Measurements from ENCODE around the gene PLEKHB1. TPM values are rescaled to one million over a fixed set of nuclear protein-coding genes. Genes with fewer than 3 reads are reported as not detected.
A peak's percentile ranks its signal among the peaks of the same experiment; 100 is the strongest.

Gene PLEKHB1
- total RNA-seq, 1 donor from 2014 or later, result 35.4 TPM

- ATAC-seq, result no peak
- intact Hi-C loops (cut with DNase I), result no loop called here
- Histone ChIP-seq H3K4me3 (no peak overlapping the region), H3K9me3 (no peaks in the 10 kb centered on the region), H3K27me3 (ENCODE audit: low read depth) (no peaks in the 10 kb centered on the region), H3K27ac (no peak overlapping the region), H3K36me3 (no peaks in the 10 kb centered on the region), H3K4me1 (no peaks in the 10 kb centered on the region)
- TF ChIP-seq CTCF (IDR thresholded peaks at IDR 0.05), result no peak
- no peak for DNase-seq
Observed at GRCh38 chr11:73612601-73613140, 33.7 kb upstream of the PLEKHB1 start.

GRCh38 chr11:73614591-73614990 is 31.8 kb upstream of the PLEKHB1 start:
- Histone ChIP-seq H3K4me3 (no peak overlapping the region), H3K4me1 (no peaks in the 10 kb centered on the region), H3K27me3 (ENCODE audit: low read depth) (no peaks in the 10 kb centered on the region), H3K36me3 (no peaks in the 10 kb centered on the region), H3K9me3 (no peaks in the 10 kb centered on the region), H3K27ac (no peak overlapping the region)
- no peak for ATAC-seq
- no peak for DNase-seq
- TF ChIP-seq CTCF (IDR thresholded peaks at IDR 0.05), result no peak
- intact Hi-C loops (cut with DNase I), result no loop called here

GRCh38 chr11:73622926-73623593 is 23.3 kb upstream of the PLEKHB1 start:
- peak in 1 of 2 donors; percentile 52 for ATAC-seq
- H3K4me1 ChIP-seq, result peaks cover 14% of the 10 kb centered on the region
- H3K9me3 ChIP-seq, result no peaks in the 10 kb centered on the region
- H3K27me3 ChIP-seq (ENCODE audit: low read depth), result peaks cover 7% of the 10 kb centered on the region
- no peaks in the 10 kb centered on the region for H3K36me3 ChIP-seq
- intact Hi-C loops (cut with DNase I), result no loop called here
- no peak for DNase-seq
- no peak overlapping the region for H3K4me3 ChIP-seq
- H3K27ac ChIP-seq, result peak overlapping the region; percentile 56
- no peak for TF ChIP-seq CTCF (IDR thresholded peaks at IDR 0.05)

- peaks cover 14% of the 10 kb centered on the region for H3K4me1 ChIP-seq
- intact Hi-C loops (cut with DNase I), result no loop called here
- no peaks in the 10 kb centered on the region for H3K36me3 ChIP-seq
- H3K4me3 ChIP-seq, result no peak overlapping the region
- no peaks in the 10 kb centered on the region for H3K9me3 ChIP-seq
- no peak for DNase-seq
- TF ChIP-seq CTCF (IDR thresholded peaks at IDR 0.05), result no peak
- peak; percentile 72 to 82 for ATAC-seq
- peaks cover 7% of the 10 kb centered on the region for H3K27me3 ChIP-seq (ENCODE audit: low read depth)
- H3K27ac ChIP-seq, result peak overlapping the region; percentile 56
Observed at GRCh38 chr11:73623686-73624085, 22.7 kb upstream of the PLEKHB1 start.

- peak; percentile 94 for TF ChIP-seq CTCF (IDR thresholded peaks at IDR 0.05)
- Histone ChIP-seq H3K27me3 (ENCODE audit: low read depth) (peaks cover 7% of the 10 kb centered on the region), H3K27ac (no peak overlapping the region), H3K4me3 (no peak overlapping the region), H3K36me3 (no peaks in the 10 kb centered on the region), H3K9me3 (no peaks in the 10 kb centered on the region), H3K4me1 (peaks cover 14% of the 10 kb centered on the region)
- peak; percentile 89 for ATAC-seq
- DNase-seq, result peak; percentile 71
- intact Hi-C loops (cut with DNase I), result no loop called here
Observed at GRCh38 chr11:73625696-73626318, 20.6 kb upstream of the PLEKHB1 start.

All from lower lobe of right lung (tissue), 2 donors.